Measurements from ENCODE around the gene TNFRSF19. TPM values are rescaled to one million over a fixed set of nuclear protein-coding genes. Genes with fewer than 3 reads are reported as not detected.
"Not testable (repeated sequence)": the region's sequence is repeated elsewhere in the genome, so short reads cannot be mapped to it uniquely, and the experiment has no call there.

The TNFRSF19 gene
- total RNA-seq, 2 experiments from 2014 or later: not detected

- H3K4me1 Mint-ChIP-seq (ENCODE audit: low read depth): peaks cover 9% of the 10 kb centered on the region
- H3K27ac Mint-ChIP-seq: no peak overlapping the region
- no peak overlapping the region for H3K4me3 Mint-ChIP-seq
- H3K9me3 Mint-ChIP-seq: no peaks in the 10 kb centered on the region
- H3K36me3 Mint-ChIP-seq (ENCODE audit: low read depth): no peaks in the 10 kb centered on the region
- DNase-seq (no peak), ATAC-seq (ENCODE audit: poor library complexity) (no peak)
- TF ChIP-seq, protein P1, sequence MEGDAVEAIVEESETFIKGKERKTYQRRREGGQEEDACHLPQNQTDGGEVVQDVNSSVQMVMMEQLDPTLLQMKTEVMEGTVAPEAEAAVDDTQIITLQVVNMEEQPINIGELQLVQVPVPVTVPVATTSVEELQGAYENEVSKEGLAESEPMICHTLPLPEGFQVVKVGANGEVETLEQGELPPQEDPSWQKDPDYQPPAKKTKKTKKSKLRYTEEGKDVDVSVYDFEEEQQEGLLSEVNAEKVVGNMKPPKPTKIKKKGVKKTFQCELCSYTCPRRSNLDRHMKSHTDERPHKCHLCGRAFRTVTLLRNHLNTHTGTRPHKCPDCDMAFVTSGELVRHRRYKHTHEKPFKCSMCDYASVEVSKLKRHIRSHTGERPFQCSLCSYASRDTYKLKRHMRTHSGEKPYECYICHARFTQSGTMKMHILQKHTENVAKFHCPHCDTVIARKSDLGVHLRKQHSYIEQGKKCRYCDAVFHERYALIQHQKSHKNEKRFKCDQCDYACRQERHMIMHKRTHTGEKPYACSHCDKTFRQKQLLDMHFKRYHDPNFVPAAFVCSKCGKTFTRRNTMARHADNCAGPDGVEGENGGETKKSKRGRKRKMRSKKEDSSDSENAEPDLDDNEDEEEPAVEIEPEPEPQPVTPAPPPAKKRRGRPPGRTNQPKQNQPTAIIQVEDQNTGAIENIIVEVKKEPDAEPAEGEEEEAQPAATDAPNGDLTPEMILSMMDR (IDR thresholded peaks at IDR 0.05): no peak
- ChIA-PET CTCF (no interaction called here), POLR2A (no interaction called here)
- peaks cover 0 to 7% of the 10 kb centered on the region in 2 experiments for H3K9me3 ChIP-seq (ENCODE audit: control insufficient read depth in 1 of 2, insufficient read depth in 1 of 2, low read length in 2 of 2)
- H3K27me3 Mint-ChIP-seq: peaks cover 7% of the 10 kb centered on the region
- no peak overlapping the region for H3K27ac ChIP-seq (ENCODE audit: low read depth in 1 of 2, low read length in 2 of 2)
- H3K4me3 ChIP-seq (ENCODE audit: low read length): no peak overlapping the region
- no peaks in the 10 kb centered on the region for H3K36me3 ChIP-seq (ENCODE audit: insufficient read depth, low read length)
- intact Hi-C loops (cut with DNase I, micrococcal nuclease): no loop called here
- peaks cover 6 to 7% of the 10 kb centered on the region in 2 experiments for H3K27me3 ChIP-seq (ENCODE audit: control insufficient read depth in 1 of 2, insufficient read depth in 2 of 2, low read length in 2 of 2)
- H3K4me1 ChIP-seq (ENCODE audit: insufficient read depth, low read length): no peaks in the 10 kb centered on the region
These were observed 104.8 kb downstream of the TNFRSF19 start for GRCh38 chr13:23674795-23675640.

- H3K27me3 ChIP-seq (ENCODE audit: control insufficient read depth in 1 of 2, insufficient read depth in 2 of 2, low read length in 2 of 2); ATAC-seq (ENCODE audit: poor library complexity); H3K27me3 Mint-ChIP-seq; POLR2A ChIA-PET; H3K4me3 Mint-ChIP-seq; DNase-seq; H3K36me3 Mint-ChIP-seq (ENCODE audit: low read depth); H3K27ac ChIP-seq (ENCODE audit: low read depth in 1 of 2, low read length in 2 of 2); intact Hi-C loops (cut with DNase I, micrococcal nuclease); H3K4me3 ChIP-seq (ENCODE audit: low read length); H3K36me3 ChIP-seq (ENCODE audit: insufficient read depth, low read length); H3K4me1 Mint-ChIP-seq (ENCODE audit: low read depth); CTCF ChIA-PET; H3K9me3 Mint-ChIP-seq; H3K27ac Mint-ChIP-seq; H3K4me1 ChIP-seq (ENCODE audit: insufficient read depth, low read length): not testable (repeated sequence)
- peaks cover 0 to 13% of the 10 kb centered on the region in 2 experiments for H3K9me3 ChIP-seq (ENCODE audit: control insufficient read depth in 1 of 2, insufficient read depth in 1 of 2, low read length in 2 of 2)
These were observed 107.6 kb downstream of the TNFRSF19 start for GRCh38 chr13:23677679-23678288.

- Mint-ChIP-seq H3K4me3 (no peak overlapping the region), H3K27ac (no peak overlapping the region), H3K4me1 (ENCODE audit: low read depth) (peaks cover 9% of the 10 kb centered on the region), H3K27me3 (peaks cover 7% of the 10 kb centered on the region), H3K9me3 (peaks cover 2% of the 10 kb centered on the region), H3K36me3 (ENCODE audit: low read depth) (no peaks in the 10 kb centered on the region)
- Histone ChIP-seq H3K36me3 (ENCODE audit: insufficient read depth, low read length) (no peaks in the 10 kb centered on the region), H3K4me1 (ENCODE audit: insufficient read depth, low read length) (no peaks in the 10 kb centered on the region), H3K4me3 (ENCODE audit: low read length) (no peak overlapping the region), H3K9me3 (ENCODE audit: control insufficient read depth in 1 of 2, insufficient read depth in 1 of 2, low read length in 2 of 2) (peaks cover 4 to 13% of the 10 kb centered on the region in 2 experiments), H3K27me3 (ENCODE audit: control insufficient read depth in 1 of 2, insufficient read depth in 2 of 2, low read length in 2 of 2) (peaks cover 0 to 7% of the 10 kb centered on the region in 2 experiments), H3K27ac (ENCODE audit: low read depth in 1 of 2, low read length in 2 of 2) (no peak overlapping the region)
- ChIA-PET CTCF (interaction anchor here (0.7 kb wide), 1 partner anchor 1806 kb away, joined by 3 read pairs; no protein-coding TSS in a partner anchor), POLR2A (no interaction called here)
- ATAC-seq (ENCODE audit: poor library complexity) (no peak), DNase-seq (no peak)
- TF ChIP-seq, protein P1 (IDR thresholded peaks at IDR 0.05): no peak
- intact Hi-C loops (cut with DNase I, micrococcal nuclease): no loop called here
These were observed 108.6 kb downstream of the TNFRSF19 start for GRCh38 chr13:23678795-23679194.
